ENCODE measurements around the gene RCSD1.

DNA sequence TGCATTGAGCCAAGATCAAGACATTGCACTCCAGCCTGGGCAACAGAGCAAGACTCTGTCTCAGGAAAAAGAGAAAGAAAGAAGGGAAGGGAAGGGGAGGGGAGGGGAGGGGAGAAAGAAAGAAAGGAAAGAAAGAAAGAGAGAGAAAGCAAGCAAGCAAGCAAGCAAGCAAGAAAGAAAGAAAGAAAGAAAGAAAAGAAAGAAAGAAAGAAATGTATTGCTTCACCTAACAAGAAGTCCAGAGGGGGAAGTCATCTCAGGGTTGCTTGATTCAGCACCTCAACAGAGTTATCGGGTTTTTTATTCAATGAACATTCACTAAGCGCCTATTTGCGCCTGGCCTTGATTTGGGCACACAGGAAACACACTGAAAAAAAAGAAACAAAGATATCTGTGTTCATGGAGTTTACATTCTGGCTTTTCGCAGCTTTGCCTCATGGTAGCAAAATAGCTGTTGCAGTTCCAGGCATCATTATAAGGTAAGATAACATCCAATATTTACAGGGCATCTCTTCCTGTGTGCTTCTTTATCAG, 8.2 kb upstream of the RCSD1 start:
- TF ChIP-seq, protein P1, sequence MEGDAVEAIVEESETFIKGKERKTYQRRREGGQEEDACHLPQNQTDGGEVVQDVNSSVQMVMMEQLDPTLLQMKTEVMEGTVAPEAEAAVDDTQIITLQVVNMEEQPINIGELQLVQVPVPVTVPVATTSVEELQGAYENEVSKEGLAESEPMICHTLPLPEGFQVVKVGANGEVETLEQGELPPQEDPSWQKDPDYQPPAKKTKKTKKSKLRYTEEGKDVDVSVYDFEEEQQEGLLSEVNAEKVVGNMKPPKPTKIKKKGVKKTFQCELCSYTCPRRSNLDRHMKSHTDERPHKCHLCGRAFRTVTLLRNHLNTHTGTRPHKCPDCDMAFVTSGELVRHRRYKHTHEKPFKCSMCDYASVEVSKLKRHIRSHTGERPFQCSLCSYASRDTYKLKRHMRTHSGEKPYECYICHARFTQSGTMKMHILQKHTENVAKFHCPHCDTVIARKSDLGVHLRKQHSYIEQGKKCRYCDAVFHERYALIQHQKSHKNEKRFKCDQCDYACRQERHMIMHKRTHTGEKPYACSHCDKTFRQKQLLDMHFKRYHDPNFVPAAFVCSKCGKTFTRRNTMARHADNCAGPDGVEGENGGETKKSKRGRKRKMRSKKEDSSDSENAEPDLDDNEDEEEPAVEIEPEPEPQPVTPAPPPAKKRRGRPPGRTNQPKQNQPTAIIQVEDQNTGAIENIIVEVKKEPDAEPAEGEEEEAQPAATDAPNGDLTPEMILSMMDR (conservative IDR thresholded peaks at IDR 0.05; ENCODE audit: low read length): no peak
- no peak for TF ChIP-seq EZH2phosphoT487 (IDR thresholded peaks at IDR 0.05; ENCODE audit: borderline replicate concordance)
